Rectal smooth muscle tissue (tissue), 1 donor: ENCODE data around the gene CIRBP.
"Not testable (repeated sequence)": the region's sequence is repeated elsewhere in the genome, so short reads cannot be mapped to it uniquely, and the experiment has no call there.

Experiments
- H3K27ac ChIP-seq: one replicate; pipeline ENCODE4 v1.7.0; 2013; ENCODE audit warnings: low read depth, low read length, inconsistent platforms
- H3K27me3 ChIP-seq: one replicate; pipeline ENCODE4 v1.7.0; 2013; ENCODE audit warnings: low read length; ENCODE audit not compliant: control insufficient read depth, insufficient read depth
- H3K36me3 ChIP-seq: one replicate; pipeline ENCODE4 v1.7.0; 2013; ENCODE audit warnings: low read length; ENCODE audit not compliant: control insufficient read depth, insufficient read depth
- H3K4me1 ChIP-seq: one replicate; pipeline ENCODE4 v1.7.0; 2013; ENCODE audit warnings: low read length; ENCODE audit not compliant: control insufficient read depth, insufficient read depth
- H3K4me3 ChIP-seq: one replicate; pipeline ENCODE4 v1.7.0; 2013; ENCODE audit warnings: low read length
- H3K9ac ChIP-seq: one replicate; pipeline ENCODE4 v1.7.0; 2013; ENCODE audit warnings: low read length

CIRBP gene

GRCh38 chr19:1295169-1296012, 26.3 kb downstream of the CIRBP start:
- Histone ChIP-seq H3K9ac (no peak overlapping the region), H3K4me1 (no peaks in the 10 kb centered on the region), H3K27ac (no peak overlapping the region), H3K27me3 (peaks cover 5% of the 10 kb centered on the region), H3K4me3 (no peak overlapping the region), H3K36me3 (no peaks in the 10 kb centered on the region)

DNA sequence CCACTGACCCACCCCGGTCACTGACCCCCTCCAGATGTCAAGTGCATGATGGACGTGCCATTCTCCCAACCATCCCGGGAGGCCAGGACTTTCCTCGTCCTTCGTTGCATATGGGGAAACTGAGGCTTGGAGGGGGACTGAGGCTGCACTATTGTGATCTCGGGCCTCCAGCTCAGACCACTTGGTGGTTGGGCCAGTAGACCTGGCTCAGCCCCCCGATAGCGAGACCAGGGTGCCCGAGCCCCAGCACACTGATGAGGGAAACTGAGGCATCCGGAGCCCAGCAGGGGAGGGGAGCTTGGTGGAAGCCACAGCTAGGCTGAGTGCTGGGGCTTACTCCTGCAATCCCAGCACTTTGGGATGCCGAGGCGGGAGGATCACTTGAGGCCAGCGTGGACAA, 26.9 kb downstream of the CIRBP start:
- H3K4me1 ChIP-seq: no peaks in the 10 kb centered on the region
- H3K9ac ChIP-seq: no peak overlapping the region
- H3K27me3 ChIP-seq: peaks cover 1% of the 10 kb centered on the region
- no peak overlapping the region for H3K27ac ChIP-seq
- H3K4me3 ChIP-seq: no peak overlapping the region
- H3K36me3 ChIP-seq: no peaks in the 10 kb centered on the region

GRCh38 chr19:1296575-1297271, 27.6 kb downstream of the CIRBP start:
- H3K4me3 ChIP-seq: no peak overlapping the region
- no peak overlapping the region for H3K9ac ChIP-seq
- H3K36me3 ChIP-seq: no peaks in the 10 kb centered on the region
- no peaks in the 10 kb centered on the region for H3K4me1 ChIP-seq
- no peak overlapping the region for H3K27ac ChIP-seq
- H3K27me3 ChIP-seq: no peaks in the 10 kb centered on the region

GRCh38 chr19:1298235-1298634, 29.1 kb downstream of the CIRBP start:
- Histone ChIP-seq H3K27me3 (no peaks in the 10 kb centered on the region), H3K9ac (no peak overlapping the region), H3K4me1 (no peaks in the 10 kb centered on the region), H3K4me3 (no peak overlapping the region), H3K36me3 (no peaks in the 10 kb centered on the region), H3K27ac (no peak overlapping the region)

DNA sequence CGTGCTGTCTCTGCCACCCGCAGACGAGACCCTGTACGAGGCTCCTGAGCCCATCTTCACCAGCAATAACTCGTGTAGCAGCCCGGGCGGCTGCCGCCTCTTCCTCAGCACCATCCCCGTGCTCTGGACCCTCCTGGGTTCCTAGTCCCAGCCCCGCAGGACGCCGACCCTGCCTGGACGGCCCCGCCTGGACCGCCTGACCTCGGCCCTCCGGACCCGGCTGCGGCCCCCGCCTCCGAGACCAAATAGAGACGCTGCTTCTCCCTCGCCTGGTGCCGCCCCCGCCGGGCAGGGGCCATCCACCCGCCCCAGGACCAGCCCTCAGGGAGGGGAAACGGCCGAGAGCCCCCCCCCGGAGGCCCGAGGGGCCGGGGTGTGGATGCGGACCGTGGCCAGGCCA, 30.7 kb downstream of the CIRBP start:
- Histone ChIP-seq H3K4me3 (no peak overlapping the region), H3K27ac (no peak overlapping the region), H3K4me1 (no peaks in the 10 kb centered on the region), H3K9ac (no peak overlapping the region), H3K27me3 (no peaks in the 10 kb centered on the region), H3K36me3 (no peaks in the 10 kb centered on the region)

DNA sequence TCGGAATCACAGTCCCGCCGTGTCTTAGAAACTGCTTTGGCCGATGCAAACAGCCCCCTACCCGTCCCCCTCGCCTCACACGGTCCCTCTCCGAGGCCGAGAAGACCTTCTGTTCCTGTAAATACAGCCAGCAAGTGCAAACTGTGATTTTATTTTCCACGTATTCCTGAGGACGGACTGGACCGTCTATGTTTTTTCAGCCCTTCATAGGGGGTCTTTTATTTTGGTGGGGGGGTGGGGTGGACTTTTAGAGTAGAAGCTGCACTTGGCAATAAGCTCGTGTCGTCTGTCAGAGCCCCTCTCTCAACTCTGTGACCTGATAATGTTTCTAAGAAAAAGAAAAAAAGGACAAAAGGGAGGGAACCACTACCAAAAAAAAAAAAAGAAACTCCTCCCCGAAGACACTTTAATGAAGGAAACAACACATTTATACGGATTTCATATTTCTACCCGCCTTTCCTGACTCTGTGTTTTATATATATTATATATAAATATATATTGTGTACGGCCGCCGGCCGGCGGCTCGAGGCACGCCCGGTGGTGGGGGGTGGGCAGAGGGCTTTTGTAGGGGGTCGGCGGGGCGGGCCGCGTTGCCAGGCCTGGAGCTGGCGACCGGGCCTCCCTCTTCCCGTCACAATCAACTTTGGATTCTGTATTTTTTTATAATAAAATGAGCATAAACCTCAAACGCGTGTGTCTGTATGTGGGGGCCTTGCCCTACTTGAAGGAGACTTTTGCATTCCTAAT, 31.8 kb downstream of the CIRBP start:
- no peaks in the 10 kb centered on the region for H3K36me3 ChIP-seq

GRCh38 chr19:1302533-1303239, 33.6 kb downstream of the CIRBP start:
- H3K4me1 ChIP-seq: no peaks in the 10 kb centered on the region
- no peak overlapping the region for H3K9ac ChIP-seq
- H3K27me3 ChIP-seq: no peaks in the 10 kb centered on the region
- H3K36me3 ChIP-seq: no peaks in the 10 kb centered on the region
- no peak overlapping the region for H3K4me3 ChIP-seq
- H3K27ac ChIP-seq: no peak overlapping the region

More for the DNA sequence above, 31.8 kb downstream of the CIRBP start:
- H3K4me1 ChIP-seq: no peaks in the 10 kb centered on the region
- H3K9ac ChIP-seq: no peak overlapping the region
- no peak overlapping the region for H3K4me3 ChIP-seq
- no peak overlapping the region for H3K27ac ChIP-seq
- no peaks in the 10 kb centered on the region for H3K27me3 ChIP-seq

DNA sequence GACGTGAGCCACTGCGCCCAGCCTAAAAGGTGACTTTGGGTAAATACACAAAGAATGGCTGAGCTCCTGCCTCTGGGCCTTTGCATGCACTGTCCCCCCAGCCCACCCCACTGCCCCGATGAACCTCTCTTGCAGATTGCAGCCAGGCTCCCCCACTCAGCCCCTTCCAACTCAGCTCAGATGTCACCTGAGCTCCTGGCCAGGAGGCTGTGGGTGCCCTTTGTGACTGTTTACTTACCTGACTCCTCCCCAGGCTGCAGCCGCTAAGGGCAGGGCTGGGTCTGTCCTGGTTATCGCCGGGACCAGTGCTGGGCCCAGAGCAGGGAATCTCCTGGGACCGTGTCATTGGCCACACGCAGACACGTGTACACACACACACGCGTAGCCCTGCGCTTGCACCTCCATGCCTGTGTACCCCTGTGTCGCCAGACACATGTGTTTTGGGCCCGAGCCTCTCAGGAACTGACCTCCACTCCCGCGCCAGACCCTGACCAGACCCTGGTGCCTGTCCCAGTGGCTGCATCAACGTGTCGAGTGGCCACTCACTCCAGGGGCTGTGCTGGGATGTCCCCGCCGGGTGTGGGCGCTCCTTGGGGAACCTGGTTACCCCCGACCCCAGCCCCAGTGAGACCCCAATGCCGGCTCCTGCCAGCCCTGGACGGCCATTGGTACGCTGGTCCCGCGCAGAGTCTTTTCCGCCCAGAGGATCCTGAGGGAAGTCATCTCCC, 35.2 kb downstream of the CIRBP start:
- Histone ChIP-seq H3K4me1 (no peaks in the 10 kb centered on the region), H3K36me3 (no peaks in the 10 kb centered on the region), H3K9ac (no peak overlapping the region), H3K4me3 (no peak overlapping the region), H3K27me3 (no peaks in the 10 kb centered on the region), H3K27ac (no peak overlapping the region)

DNA sequence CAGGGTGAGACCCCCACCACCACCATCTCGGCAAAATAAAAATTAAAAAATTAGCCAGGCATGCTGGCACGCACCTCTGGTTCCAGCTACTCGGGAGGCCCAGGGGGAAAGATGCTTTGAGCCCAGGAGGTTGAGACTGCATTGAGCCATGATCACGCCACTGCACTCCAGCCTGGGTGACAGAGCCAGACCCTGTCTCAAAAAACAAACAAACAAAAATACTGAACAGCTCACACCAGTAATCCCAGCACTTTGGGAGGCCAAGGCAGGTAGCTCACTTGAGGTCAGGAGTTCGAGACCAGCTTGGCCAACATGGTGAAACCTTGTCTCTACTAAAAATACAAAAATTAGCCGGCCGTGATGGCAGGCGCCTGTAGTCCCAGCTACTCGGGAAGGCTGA, 36.2 kb downstream of the CIRBP start:
- not testable (repeated sequence) for H3K27ac ChIP-seq, H3K4me3 ChIP-seq, H3K4me1 ChIP-seq, H3K36me3 ChIP-seq, H3K27me3 ChIP-seq, H3K9ac ChIP-seq

DNA sequence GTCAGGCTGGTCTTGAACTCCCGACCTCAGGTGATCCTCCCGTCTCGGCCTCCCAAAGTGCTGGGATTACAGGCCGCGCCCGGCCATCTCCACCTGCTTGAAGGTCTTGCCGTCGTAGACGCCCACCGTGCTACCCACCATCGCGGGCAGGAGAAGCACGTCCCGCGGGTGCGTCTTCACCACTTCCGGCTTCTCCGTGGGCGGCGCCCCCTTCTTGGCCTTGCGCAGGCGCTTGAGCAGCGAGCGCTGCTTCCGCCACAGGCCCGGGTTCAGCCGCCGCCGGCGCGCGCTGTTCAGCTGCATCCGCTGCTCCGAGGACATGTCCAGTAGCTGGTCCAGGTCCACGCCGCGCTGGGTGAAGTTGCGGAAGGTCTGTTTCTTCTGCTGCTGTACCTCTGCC, 38.2 kb downstream of the CIRBP start:
- H3K27me3 ChIP-seq: no peaks in the 10 kb centered on the region
- no peak overlapping the region for H3K27ac ChIP-seq
- no peaks in the 10 kb centered on the region for H3K4me1 ChIP-seq
- no peak overlapping the region for H3K4me3 ChIP-seq
- H3K9ac ChIP-seq: no peak overlapping the region
- H3K36me3 ChIP-seq: no peaks in the 10 kb centered on the region

DNA sequence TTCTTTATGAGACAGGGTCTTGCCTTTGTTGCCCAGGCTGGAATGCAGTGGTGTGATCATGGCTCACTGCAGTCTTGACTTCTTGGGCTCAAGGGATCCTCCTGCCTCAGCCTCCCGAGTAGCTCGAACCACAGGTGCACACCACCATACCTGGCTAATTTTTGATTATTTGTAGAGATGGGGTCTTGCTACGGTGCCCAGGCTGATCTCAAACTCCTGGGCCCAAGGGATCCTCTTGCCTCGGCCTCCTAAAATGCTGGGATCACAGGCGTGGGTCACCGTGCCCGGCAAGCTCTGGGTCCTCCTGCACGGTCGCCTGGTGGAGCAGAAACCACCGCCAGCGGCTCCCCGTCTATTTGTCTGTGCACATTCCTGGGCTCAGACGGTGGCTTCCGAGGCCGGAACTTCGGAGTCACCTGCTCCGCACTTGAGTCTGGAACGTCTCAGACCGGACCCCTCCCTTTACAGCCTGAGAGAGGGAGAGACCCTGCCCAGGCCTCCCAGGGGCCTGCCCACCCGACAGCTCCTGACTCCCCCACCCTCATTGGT, 38.7 kb downstream of the CIRBP start:
- Histone ChIP-seq H3K27me3 (no peaks in the 10 kb centered on the region), H3K27ac (no peak overlapping the region), H3K9ac (no peak overlapping the region), H3K4me3 (no peak overlapping the region), H3K36me3 (no peaks in the 10 kb centered on the region), H3K4me1 (no peaks in the 10 kb centered on the region)
